ENCODE data around the gene RASIP1. TPM values are rescaled to one million over a fixed set of nuclear protein-coding genes. Genes with fewer than 3 reads are reported as not detected.

Gene RASIP1
- total and polyA plus RNA-seq, 2 donors (not counting 1 experiment from before 2014, with no cell fraction given), result 0.20 TPM; not detected in 1

DNA sequence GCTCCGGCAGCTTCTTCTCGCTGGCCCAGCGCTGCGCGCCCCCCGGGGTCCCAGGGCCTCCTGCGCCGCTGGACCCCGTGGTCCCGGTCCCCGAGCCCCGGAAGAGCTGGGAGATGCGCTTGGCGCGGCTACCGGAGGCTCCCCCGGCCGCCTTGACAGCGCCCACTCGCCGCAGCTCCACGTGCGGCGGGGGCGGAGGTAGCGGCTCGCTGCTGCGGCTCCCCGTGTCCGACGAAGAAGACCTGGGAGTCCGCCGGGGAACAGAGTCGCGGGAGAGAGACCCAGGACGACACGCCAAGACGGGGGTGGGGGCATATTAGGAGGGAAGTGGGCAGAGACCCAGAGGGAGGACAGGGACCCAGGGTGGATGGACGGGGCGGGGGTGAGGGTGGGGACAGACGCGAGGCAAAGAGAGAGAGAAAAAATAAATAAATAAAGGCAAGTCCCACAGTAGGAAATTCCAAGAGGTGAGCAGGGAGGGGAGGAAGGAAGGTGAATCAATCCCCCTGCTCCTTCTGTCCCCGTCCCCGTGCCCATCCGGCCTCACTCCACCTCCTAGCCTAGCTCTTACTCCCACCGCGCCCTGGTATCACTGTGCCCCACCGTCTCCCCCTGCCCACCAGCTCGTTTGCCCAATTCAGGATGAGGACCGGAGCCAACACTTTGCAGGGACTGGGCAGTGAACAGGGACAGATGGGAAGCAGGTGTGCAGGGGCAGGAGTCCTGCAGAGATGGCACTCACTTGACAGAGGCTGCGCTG, 826 bp downstream of the RASIP1 start:
- POLR2A ChIA-PET, result interaction anchor here (0.6 to 1.8 kb wide), 8 partner anchors 17 to 1589 kb away, joined by 3 to 11 read pairs (median 3); partner anchors contain the start of genes CA11, KCNC3 and PPP1R15A
- Histone ChIP-seq H3K27ac (ENCODE audit: low read length in 2 of 2) (no peak overlapping the region), H3K79me2 (ENCODE audit: control insufficient read depth, insufficient read depth, low read length) (no peaks in the 10 kb centered on the region), H3K4me2 (replicated peaks; ENCODE audit: low read depth, low read length, poor library complexity, severe bottlenecking) (peak overlapping the region; percentile 99), H2AFZ (ENCODE audit: insufficient read depth, low read depth, low read length, poor library complexity, severe bottlenecking) (peak overlapping the region; percentile 87), H3K4me1 (ENCODE audit: control insufficient read depth in 2 of 2, insufficient read depth in 2 of 2, low read length in 2 of 2) (peaks cover 22 to 25% of the 10 kb centered on the region in 2 donors), H4K20me1 (ENCODE audit: control insufficient read depth, insufficient read depth, low read length, poor library complexity, severe bottlenecking) (no peaks in the 10 kb centered on the region), H3K36me3 (replicated peaks in 1 of 2; ENCODE audit: control extremely low read depth in 1 of 2, control insufficient read depth in 1 of 2, extremely low read depth in 1 of 2, insufficient read depth in 2 of 2, low read length in 1 of 2) (no peaks in the 10 kb centered on the region), H3K4me3 (ENCODE audit: control extremely low read depth in 1 of 5, extremely low read depth in 1 of 5, insufficient read depth in 1 of 5, low read depth in 2 of 5, low read length in 4 of 5) (peak overlapping the region in 3 of 5 experiments; percentile 48 to 65 (median 54)), H3K9me3 (ENCODE audit: control extremely low read depth in 1 of 3, control insufficient read depth in 2 of 3, insufficient read depth in 1 of 3, low read length in 2 of 3) (peaks cover 0 to 29% (median 0%) of the 10 kb centered on the region in 3 donors), H3K27me3 (replicated peaks in 1 of 4; ENCODE audit: control extremely low read depth in 1 of 4, control insufficient read depth in 3 of 4, insufficient read depth in 4 of 4, low read length in 3 of 4) (peaks cover 0 to 26% (median 10%) of the 10 kb centered on the region in 4 experiments), H3K9ac (ENCODE audit: low read length) (peak overlapping the region; percentile 64)
- intact Hi-C loops (cut with micrococcal nuclease), result loop anchor here (1.0 kb wide), 1 partner anchor 64 kb away; no protein-coding TSS in a partner anchor
- TF ChIP-seq EZH2 (IDR thresholded peaks at IDR 0.05; ENCODE audit: borderline replicate concordance, insufficient read depth, low read depth, low read length, poor library complexity, severe bottlenecking), result no peak
- TF ChIP-seq, protein P1, sequence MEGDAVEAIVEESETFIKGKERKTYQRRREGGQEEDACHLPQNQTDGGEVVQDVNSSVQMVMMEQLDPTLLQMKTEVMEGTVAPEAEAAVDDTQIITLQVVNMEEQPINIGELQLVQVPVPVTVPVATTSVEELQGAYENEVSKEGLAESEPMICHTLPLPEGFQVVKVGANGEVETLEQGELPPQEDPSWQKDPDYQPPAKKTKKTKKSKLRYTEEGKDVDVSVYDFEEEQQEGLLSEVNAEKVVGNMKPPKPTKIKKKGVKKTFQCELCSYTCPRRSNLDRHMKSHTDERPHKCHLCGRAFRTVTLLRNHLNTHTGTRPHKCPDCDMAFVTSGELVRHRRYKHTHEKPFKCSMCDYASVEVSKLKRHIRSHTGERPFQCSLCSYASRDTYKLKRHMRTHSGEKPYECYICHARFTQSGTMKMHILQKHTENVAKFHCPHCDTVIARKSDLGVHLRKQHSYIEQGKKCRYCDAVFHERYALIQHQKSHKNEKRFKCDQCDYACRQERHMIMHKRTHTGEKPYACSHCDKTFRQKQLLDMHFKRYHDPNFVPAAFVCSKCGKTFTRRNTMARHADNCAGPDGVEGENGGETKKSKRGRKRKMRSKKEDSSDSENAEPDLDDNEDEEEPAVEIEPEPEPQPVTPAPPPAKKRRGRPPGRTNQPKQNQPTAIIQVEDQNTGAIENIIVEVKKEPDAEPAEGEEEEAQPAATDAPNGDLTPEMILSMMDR (IDR thresholded peaks at IDR 0.05), result no peak
- peak overlapping the region; percentile 54 for H3K4me3 Mint-ChIP-seq
- ATAC-seq (ENCODE audit: low read depth) (no peak), DNase-seq (peak; percentile 41)
- H3K27ac Mint-ChIP-seq, result no peak overlapping the region
- peaks cover 15% of the 10 kb centered on the region for H3K27me3 Mint-ChIP-seq
- 5% methylated on average over 42 of the region's 51 CpGs for WGBS (ENCODE audit: insufficient coverage)
- peaks cover 15% of the 10 kb centered on the region for H3K4me1 Mint-ChIP-seq
- no peaks in the 10 kb centered on the region for H3K9me3 Mint-ChIP-seq (ENCODE audit: insufficient read depth)
- CTCF ChIA-PET, result interaction anchor here (0.8 to 3.2 kb wide), 13 partner anchors 8 to 468 kb away, joined by 3 to 18 read pairs (median 5); partner anchors contain the start of genes CA11 and IZUMO1
